Measurements from ENCODE around the gene TMOD1. TPM values are rescaled to one million over a fixed set of nuclear protein-coding genes. Genes with fewer than 3 reads are reported as not detected.

The TMOD1 gene
- total and polyA plus RNA-seq, 9 of the 15 experiments (the other 6 are each of a cell fraction or from before 2014, with no cell fraction given) = 7.1 to 41.2 (median 14.2) TPM

DNA sequence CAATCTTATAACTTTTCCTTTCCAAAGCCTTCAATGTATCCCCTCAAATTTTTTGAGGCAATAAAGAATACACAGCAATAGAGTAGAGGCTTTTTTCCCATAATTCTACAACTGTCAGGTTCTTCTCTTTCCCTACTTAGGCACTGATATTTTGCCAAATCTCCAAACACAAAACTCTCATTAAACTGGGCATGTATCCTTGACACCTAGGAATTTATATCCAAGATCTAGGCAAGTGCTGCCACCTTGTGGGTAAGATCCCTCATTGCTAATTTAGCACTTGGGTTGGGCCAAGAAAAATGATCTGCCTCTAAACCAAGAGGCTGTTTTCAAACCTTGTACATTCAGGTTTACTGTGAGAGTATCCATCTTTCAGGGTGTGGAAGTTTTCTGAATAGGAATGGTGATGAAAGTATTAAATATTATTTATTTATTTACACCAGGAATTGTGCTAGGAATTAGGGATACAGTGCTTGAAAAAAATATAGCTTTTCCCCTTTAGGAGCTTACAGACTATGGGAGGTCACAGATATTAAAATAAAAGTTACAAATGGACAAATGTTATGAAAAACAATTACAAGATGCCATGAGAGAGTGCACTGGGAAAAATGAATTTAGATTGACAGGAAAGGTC lies 114.1 kb downstream of the TMOD1 start (continued):
- TF ChIP-seq, protein P1, sequence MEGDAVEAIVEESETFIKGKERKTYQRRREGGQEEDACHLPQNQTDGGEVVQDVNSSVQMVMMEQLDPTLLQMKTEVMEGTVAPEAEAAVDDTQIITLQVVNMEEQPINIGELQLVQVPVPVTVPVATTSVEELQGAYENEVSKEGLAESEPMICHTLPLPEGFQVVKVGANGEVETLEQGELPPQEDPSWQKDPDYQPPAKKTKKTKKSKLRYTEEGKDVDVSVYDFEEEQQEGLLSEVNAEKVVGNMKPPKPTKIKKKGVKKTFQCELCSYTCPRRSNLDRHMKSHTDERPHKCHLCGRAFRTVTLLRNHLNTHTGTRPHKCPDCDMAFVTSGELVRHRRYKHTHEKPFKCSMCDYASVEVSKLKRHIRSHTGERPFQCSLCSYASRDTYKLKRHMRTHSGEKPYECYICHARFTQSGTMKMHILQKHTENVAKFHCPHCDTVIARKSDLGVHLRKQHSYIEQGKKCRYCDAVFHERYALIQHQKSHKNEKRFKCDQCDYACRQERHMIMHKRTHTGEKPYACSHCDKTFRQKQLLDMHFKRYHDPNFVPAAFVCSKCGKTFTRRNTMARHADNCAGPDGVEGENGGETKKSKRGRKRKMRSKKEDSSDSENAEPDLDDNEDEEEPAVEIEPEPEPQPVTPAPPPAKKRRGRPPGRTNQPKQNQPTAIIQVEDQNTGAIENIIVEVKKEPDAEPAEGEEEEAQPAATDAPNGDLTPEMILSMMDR (IDR thresholded peaks at IDR 0.05 in 2 of 3, conservative IDR thresholded peaks at IDR 0.05 in 1 of 3; ENCODE audit: insufficient read depth in 2 of 3, low read depth in 1 of 3, low read length in 3 of 3) = peak; percentile 68 to 85 (median 78)
- TF ChIP-seq CHAMP1 (IDR thresholded peaks at IDR 0.05) (no peak), TEAD4 (IDR thresholded peaks at IDR 0.05; ENCODE audit: low read length) (0 out of 2 replicates have a peak, but pooled peaks have one; percentile 15), TEAD4 (CRISPR knock-in tag; IDR thresholded peaks at IDR 0.05; ENCODE audit: borderline replicate concordance) (no peak), RAD21 (CRISPR knock-in tag; conservative IDR thresholded peaks at IDR 0.05 in 1 of 2, IDR thresholded peaks at IDR 0.05 in 1 of 2) (peak; percentile 77 to 87), STAG1 (CRISPR knock-in tag; IDR thresholded peaks at IDR 0.05; ENCODE audit: borderline replicate concordance) (peak; percentile 72; the same call in 1 of the 2 replicates), SMC3 (conservative IDR thresholded peaks at IDR 0.05; ENCODE audit: insufficient read depth, low read depth, low read length) (peak; percentile 73), ZNF586 (CRISPR knock-in tag; conservative IDR thresholded peaks at IDR 0.05) (no peak), RCOR1 (IDR thresholded peaks at IDR 0.05; ENCODE audit: borderline replicate concordance in 1 of 2, low read depth in 2 of 2, low read length in 2 of 2) (0 out of 4 replicates have a peak, but pooled peaks of 1 of the 2 experiments have one; percentile 13)
- TF ChIP-seq, protein P2, sequence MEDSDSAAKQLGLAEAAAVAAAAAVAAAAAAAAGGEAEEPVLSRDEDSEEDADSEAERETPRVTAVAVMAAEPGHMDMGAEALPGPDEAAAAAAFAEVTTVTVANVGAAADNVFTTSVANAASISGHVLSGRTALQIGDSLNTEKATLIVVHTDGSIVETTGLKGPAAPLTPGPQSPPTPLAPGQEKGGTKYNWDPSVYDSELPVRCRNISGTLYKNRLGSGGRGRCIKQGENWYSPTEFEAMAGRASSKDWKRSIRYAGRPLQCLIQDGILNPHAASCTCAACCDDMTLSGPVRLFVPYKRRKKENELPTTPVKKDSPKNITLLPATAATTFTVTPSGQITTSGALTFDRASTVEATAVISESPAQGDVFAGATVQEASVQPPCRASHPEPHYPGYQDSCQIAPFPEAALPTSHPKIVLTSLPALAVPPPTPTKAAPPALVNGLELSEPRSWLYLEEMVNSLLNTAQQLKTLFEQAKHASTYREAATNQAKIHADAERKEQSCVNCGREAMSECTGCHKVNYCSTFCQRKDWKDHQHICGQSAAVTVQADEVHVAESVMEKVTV (CRISPR knock-in tag; IDR thresholded peaks at IDR 0.05) = peak; percentile 75
- TF ChIP-seq, protein P3, sequence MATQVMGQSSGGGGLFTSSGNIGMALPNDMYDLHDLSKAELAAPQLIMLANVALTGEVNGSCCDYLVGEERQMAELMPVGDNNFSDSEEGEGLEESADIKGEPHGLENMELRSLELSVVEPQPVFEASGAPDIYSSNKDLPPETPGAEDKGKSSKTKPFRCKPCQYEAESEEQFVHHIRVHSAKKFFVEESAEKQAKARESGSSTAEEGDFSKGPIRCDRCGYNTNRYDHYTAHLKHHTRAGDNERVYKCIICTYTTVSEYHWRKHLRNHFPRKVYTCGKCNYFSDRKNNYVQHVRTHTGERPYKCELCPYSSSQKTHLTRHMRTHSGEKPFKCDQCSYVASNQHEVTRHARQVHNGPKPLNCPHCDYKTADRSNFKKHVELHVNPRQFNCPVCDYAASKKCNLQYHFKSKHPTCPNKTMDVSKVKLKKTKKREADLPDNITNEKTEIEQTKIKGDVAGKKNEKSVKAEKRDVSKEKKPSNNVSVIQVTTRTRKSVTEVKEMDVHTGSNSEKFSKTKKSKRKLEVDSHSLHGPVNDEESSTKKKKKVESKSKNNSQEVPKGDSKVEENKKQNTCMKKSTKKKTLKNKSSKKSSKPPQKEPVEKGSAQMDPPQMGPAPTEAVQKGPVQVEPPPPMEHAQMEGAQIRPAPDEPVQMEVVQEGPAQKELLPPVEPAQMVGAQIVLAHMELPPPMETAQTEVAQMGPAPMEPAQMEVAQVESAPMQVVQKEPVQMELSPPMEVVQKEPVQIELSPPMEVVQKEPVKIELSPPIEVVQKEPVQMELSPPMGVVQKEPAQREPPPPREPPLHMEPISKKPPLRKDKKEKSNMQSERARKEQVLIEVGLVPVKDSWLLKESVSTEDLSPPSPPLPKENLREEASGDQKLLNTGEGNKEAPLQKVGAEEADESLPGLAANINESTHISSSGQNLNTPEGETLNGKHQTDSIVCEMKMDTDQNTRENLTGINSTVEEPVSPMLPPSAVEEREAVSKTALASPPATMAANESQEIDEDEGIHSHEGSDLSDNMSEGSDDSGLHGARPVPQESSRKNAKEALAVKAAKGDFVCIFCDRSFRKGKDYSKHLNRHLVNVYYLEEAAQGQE (IDR thresholded peaks at IDR 0.05; ENCODE audit: borderline replicate concordance) = peak; percentile 79
- TF ChIP-seq, protein P3 (CRISPR knock-in tag; IDR thresholded peaks at IDR 0.05; ENCODE audit: low read depth) = no peak

Data from K562 (cell line).